Stimulated activated CD4-positive, alpha-beta T cell treated with anti-CD3 and anti-CD28 coated beads, Interleukin-2, amount 100 ng/mL, for 4 hours (primary cell): Measurements from ENCODE around the gene WAPL.

ENCODE experiments used
- DNase-seq: peaks from one replicate; pipeline ENCODE4 v3.0.0-alpha.2; 2020; ENCODE audit warnings: low read depth

The WAPL gene

DNA sequence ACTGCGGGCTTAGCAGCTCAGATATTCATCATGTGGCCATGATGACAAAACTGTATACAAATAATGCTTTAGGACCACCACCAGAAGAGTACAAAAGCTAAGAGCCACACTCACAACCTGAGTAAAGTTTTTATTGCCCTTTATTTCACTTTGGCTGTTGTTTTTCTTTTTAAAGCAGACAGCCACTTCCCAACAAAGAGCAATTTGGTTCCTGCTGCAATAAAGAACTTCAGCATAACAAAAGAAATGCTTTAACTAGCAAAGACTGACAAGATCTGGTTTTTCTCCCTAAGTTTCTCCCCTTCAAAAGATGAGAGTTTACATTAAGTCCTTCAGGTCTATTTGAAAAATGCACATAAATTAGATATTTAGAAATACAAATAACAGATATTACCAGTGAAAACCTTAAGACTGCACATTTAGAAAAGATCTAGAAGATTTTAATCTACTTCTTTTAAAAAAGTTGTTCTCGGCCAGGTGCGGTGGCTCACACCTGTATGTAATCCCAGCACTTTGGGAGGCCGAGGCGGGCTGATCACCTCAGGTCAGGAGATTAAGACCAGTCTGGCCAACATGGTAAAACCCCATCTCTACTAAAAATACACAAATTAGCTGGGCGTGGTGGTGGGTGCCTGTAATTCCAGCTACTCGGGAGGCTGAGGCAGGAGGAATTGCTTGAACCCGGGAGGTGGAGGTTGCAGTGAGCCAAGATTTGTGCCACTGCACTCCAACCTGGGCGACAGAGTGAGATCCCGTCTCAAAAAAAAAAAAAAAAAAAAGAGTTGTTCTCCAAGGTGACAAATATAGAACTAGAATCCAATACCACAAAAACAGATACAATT lies 59.4 kb downstream of the WAPL start:
- no peak for DNase-seq

DNA sequence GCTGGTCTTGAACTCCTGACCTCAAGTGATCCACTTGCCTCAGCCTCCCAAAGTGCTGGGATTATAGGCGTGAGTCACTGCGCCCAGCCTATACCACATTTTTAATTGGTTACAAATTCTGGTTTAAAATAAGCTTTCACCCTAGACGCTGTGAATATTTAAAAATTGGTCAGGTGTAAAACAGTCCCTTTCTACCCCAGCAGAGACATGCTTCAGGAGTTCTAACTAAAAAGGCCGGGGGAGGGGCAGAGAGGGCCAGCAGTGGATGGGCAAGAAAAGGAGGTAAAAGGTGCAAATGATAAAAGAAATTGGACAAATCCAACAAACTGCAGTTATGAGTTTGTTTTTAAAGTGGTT lies 70.0 kb downstream of the WAPL start:
- DNase-seq, result no peak

DNA sequence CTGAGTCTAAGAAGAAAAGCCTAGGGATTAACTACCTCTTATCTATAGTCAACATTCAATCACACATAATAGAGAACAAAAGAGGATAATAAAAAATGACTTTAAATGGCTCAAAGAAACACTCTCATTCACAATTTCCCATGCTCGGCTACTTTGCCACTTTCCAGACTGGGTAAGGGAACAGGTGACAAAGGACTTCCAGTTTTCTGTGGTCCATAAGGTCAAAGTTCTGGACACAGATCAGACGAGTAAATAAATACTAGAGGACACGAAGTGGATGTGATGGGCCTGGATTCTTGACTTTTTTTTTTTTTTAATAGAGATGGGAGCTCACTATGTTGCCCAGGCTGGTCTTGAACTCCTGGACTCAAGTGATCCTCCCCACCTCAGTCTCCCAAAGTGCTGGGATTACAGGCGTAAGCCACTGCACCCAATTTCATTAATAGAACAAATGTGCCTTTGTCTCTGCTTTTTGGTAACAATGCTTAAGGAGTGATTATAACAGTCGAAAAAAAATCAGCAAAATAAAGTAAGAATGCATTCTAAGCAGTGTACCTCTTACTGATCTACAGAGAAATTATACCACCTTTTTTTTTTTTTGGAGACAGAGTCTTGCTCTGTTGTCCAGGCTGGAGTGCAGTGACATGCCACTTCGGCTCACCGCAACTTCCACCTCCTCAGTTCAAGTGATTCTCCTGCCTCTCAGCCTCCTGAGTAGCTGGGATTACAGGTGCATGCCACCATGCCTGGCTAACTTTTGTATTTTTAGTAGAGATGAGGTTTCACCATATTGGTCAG lies 70.6 kb downstream of the WAPL start:
- DNase-seq, result no peak

DNA sequence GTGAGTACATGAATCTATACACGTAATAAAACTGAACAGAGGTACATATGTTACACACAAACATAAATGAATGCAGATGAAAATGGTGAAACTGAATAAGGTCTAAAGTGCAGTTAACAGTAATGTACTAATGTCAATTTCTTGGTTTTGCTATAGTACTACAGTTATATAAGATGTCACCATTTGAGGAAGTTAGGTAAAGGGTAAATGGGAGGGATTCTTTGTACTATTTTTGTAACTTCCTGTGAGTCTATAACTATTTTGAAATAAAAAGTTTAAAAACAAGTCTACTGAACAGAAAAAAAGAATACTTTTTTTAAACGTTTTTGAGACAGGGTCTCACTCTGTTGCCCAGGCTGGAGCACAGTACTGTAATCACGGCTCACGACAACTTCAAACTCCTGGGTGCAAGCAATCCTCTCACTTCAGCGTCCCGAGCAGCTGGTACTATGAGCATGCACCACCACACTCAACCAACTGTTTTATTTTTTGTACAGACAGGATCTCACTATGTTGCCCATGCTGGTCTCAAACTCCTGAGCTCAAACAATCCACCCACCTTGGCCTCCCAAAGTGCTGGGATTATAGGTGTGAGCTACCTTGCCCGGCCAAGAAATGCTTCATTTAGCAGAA lies 71.5 kb downstream of the WAPL start:
- no peak for DNase-seq

DNA sequence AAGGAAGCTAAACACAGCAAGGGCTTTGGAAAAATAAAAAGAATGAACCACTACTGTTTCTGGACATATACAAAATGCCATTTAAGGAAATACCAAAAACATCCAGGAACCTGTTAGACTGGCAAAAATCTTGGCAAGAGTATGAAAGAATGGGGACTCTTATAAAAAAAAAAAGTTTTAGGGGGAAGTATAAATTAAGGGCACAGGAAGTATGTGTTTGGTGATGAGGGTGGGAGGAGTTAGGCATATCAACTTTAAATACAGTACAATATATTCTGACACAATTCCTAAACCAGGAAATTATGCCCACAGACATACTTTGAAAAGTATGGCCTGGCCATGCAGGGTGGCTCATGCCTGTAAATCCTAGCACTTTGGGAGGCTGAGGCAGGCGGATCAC lies 74.2 kb downstream of the WAPL start:
- DNase-seq, result no peak

DNA sequence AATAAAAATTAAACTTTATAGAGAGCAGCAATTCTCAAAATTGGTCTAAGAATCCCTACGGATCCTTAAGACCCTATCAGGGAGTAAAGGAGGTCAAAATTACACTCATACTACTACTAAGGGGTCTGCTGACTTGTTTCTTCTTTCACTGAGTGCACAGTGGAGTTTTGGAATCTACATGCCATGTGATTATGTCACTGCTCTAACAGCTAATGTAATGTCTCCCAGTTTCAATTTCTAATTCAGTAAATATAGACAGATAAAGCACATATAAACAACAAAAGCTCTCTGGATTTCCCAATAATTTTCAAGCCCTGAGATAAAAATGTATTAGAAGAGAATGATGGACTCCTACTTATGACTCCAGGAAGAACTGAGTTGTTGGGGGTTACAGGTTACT lies 74.6 kb downstream of the WAPL start:
- DNase-seq, result no peak

DNA sequence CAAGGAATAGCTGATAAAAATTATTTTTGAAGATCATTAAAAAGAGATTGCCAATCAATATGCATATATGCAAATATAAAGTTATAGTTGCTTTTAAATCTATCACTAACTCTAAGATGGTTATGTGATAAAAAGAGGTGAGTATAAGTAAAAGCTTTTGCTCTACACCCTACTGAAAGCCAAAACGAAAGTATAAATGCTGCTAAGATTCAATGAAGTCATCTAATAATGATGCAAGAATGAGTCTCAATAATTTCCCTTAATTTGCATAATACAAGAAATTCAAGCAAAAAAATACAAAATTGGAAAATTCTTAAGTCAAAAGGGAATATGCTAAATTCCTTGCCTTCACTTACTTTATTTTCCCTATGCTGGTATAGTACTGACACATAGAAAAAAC lies 75.2 kb downstream of the WAPL start:
- no peak for DNase-seq

DNA sequence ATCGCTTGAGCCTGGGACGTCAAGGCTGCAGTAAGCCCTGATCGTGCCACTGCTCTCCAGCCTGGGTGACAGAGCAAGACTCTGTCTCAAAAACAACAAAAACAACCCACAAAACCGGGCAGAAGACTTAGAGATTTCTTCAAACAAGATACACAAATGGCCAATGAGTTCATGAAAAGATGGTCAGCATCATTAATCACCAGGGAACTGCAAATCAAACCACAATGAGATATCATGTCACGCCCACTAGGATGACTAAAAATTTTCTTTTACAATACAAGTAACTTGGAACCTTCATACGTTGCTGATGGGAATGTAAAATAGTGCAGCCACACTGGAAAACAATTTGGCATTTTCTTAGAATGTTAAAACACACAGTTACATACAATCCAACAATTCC lies 77.7 kb downstream of the WAPL start:
- no peak for DNase-seq

DNA sequence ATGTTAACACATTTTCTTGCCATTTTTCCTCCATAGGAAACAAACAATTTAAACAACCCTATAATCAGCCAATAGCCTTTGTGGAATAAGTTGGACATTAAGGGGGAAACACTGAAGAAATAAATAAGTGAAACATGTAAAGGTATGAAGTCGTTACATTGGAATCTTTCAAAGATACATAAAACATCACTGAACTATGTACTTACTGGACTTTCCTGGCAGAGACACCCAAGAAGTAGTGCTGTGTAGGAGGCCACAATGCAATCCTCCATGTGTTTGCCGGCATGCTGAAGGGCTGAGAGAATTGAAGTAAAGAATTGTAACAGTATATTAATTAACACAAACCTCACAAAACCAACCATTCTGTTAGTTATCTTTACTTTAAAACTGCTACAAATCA lies 78.5 kb downstream of the WAPL start:
- DNase-seq, result no peak

DNA sequence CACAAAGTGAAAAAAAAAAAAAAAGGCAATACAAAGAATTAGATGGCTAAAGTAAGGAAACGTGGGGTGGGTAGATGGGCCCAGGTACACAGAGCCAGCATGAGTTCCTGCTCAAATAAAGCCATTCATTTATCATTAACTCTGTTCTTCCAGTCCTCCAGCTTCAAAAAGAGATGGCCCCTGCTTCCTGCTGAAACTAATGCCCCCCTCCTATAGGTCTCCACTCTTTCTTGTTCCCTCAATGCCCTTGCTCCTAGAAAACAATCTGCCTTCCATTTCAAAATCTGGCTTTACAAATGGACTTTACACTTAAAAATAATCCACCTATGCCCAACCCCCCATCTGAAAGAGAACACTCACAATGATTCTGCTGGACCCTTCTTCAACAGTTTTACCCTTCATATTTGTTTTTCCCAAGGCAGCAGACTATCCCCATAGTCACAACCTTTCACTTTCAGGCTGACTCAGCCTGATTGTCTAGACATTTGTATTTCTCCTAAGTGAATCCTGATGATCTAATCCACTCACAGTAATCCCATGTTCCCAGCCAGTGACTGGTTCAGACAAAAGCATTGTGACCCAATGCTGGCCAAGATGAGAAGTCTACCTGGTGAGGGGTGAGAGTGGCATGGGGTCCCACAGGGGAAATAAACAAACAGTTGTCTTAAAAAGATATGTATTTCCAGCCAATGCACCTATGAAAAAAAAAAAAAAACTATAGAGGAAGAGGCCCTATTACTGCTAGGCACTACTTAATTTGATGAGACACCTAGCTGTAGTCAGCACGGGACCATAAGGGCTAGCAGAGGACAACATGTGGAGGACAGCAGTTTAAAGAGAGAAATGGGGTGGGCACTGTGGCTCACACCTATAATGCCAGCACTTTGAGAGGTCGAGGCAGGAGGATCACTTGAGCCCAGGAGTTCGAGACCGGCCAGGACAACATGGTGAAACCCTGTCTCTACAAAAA lies 80.4 kb downstream of the WAPL start:
- DNase-seq, result no peak

DNA sequence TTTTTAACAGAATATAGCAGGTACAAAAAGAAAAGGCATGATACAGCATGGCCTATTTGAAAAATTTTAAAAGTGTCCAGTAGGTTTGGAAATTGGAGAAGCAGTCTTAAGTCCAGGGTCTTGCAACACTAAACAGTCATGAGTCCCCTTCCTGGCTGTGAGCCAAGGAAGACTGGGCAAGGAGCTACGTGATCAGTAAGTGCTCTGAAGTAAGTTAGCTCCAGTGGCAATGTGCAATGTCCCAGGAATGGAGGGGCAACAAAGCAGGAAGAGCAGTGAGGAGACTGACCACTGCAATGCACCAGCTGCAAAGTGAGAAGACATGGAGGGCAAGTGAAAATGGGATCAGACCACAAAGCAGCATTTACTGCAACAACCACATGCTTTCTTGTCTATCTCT lies 82.0 kb downstream of the WAPL start:
- no peak for DNase-seq

DNA sequence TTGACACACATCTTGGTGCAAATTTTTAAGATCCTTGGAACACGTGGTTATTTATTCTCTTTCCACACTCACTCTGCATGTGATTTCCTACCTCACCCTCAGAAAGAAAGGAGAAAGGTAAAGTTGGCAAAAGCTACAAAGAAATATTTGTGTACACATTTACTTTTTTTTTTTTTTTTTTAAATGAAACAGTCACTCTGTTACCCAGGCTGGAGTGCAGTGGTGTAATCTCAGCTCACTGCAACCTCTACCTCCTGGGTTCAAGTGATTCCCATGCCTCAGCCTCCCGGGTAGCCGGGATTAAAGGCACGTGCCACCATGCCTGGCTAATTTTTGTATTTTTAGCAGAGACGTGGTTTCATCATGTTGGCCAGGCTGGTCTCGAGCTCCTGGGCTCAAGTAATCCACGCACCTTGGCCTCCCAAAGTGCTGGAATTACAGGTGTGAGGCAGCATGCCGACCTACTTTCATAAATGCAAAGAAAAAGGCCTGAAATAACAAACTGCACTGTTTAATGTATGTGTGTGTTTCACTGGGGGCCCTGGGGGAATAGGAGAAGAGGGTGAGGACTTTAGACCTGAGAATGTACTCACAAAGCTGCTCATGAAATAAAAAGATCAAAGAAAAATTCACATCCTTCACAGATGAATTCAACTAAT lies 83.4 kb downstream of the WAPL start:
- no peak for DNase-seq

DNA sequence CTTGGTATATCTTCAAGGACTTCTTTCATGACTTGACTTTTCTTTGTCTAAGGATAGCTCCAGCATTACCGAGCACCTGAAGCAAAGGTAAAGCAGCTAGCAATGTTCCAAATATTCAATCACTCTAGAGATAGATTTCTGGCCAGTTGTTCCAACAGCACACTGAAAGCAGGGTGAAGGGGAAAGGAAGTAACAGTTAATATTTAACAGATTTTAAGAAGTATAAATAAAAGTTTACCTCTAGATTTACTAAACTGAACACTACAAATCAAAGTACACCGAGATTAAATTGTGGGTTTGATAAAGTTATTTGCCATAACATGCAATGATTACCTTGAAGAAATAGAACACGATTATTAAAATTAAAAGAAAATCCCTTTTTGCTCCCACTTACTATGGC lies 84.1 kb downstream of the WAPL start:
- no peak for DNase-seq

DNA sequence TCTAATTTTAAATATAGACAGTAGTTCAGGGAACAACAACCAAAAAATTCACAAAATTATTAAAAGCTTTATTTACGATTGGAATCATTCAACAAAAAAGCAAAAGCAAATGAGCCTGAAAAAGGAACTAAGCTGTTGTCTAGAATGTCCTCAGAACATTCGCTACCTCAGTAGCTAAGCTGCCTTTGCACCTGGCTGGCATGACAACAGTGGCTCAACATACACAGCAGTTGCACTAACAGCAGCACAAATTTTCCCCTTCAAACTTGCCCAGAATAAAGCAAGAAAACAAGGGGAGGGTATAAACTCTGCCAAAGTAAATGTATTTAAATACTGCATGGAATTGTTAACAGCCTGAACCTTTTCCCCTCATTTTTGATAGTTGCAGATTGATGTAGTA lies 84.6 kb downstream of the WAPL start:
- DNase-seq, result no peak

DNA sequence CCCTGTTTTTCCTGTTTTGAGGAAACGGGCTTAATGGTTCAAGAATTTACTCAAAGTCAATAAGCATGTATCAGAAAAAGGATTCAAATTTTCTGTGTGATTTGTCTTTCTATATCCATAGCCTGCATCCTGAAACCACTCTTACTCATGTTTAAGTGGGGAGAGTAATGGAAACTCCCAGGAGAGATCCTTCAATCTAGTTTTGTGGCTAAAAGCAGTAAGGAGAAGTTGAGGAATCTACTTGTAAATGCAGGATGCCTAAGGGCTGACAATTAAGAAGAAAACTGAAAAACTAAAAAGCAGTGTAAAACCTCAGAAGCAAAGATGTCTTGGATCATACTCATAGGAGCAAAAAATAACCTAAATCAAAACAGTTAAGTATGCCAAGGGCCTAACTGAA lies 86.9 kb downstream of the WAPL start:
- DNase-seq, result no peak

DNA sequence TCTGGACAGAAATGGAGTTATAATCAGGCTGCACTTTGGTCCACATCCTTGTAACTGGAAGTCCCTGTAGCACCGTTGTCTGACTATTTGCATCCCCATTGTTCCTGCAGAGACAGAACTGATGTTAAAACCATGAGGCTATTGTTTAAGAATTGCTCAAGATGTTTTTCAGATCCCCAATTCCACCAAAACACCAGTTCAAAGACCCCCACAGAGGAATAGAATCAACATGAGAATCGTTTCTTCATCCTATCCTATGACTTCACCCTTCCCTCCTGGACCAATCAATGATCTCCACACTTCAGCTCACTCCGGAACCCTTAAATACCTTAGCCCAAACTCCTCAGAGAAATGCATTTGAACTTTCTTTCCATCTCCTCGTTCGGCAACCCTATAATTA lies 97.9 kb downstream of the WAPL start:
- DNase-seq, result no peak

DNA sequence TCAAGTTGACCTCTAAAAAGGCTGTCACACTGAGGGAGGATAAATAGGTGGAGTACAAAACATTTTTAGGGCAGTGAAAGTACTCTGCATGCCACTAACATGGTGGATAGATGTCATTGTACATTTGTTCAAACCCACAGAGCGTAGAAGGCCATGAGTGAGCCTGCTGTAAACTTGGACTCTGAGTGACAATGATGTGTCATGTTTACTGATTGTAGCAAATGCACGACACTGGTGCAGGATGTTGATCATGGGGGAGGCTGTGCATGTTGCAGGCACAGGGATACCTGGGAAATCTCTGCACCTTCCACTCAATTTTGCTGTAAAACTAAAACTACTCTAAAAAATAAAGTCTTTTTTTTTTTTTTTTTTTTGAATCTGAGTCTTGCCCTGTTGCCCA lies 102.5 kb downstream of the WAPL start:
- DNase-seq, result no peak

DNA sequence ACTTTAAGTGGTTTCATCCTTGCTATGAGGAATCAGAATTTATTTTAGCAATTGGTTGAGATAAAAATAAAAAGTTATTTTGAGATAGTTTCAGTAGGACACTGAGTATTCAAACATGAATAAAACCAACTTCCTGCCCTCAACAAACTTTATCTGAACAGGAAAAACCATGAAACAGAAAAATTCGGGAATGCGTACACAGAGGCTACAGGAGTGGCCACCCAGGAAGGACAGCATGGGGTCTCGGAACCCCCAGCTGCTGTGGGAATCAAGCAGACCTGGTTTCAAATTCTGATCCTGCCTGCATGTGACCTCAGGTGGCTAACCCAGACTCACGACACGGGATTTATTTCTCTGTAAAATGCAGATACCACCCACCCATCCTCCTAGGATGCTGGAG lies 106.0 kb downstream of the WAPL start:
- no peak for DNase-seq

DNA sequence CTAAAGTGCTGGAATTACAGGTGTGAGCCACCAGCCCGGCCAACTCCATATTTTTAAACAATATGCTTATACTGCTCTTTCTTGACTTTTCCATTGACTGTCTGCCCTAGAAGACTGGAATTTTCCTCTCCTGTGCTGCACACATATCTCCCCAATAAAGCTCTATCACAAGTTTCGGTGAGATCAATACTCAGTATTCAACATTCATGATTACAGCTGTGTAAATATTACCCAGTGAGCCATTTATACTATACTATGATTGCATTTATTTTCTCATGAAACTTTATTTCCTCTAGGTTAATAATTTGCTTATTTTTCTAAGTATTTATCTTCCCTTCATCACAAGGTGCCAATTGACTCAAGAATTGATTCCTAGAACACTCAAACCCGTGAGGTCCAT lies 106.5 kb downstream of the WAPL start:
- no peak for DNase-seq

DNA sequence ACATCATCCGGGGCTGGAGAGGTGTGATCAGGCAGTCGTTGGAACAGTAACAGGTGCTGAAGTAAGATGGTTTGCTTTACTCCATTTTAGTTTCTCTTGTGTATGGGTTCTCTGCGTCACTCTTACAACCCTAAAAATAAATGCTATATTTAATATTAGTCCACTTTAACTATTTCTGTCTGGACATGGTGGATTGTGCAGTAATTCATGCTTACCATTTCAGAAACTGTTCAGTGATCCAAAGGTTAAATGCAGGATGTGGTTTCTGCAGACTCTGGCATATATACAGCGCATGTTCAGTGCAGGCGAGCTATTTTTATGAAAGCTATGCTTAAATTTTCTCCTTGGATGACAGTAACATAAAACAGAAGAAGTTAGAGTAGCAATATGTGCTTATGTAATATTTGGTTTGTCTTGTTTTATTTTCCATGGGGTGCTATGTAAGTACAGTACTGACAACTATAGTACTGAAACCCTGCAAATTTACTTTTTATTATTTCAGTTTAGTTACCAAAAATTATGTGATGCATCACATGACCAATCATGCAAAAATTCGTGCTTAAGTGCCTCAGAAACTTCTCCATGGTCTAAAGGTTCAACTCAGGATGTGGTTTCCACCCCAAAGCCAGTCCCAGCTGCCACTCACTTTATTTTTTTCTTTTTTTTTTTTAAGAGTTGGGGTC lies 108.4 kb downstream of the WAPL start:
- no peak for DNase-seq
